ENCODE results near the gene SLC6A6. TPM values are rescaled to one million over a fixed set of nuclear protein-coding genes. Genes with fewer than 3 reads are reported as not detected.

Gene SLC6A6
- total RNA-seq, 2 donors from 2014 or later: 4.9 to 5.7 TPM

DNA sequence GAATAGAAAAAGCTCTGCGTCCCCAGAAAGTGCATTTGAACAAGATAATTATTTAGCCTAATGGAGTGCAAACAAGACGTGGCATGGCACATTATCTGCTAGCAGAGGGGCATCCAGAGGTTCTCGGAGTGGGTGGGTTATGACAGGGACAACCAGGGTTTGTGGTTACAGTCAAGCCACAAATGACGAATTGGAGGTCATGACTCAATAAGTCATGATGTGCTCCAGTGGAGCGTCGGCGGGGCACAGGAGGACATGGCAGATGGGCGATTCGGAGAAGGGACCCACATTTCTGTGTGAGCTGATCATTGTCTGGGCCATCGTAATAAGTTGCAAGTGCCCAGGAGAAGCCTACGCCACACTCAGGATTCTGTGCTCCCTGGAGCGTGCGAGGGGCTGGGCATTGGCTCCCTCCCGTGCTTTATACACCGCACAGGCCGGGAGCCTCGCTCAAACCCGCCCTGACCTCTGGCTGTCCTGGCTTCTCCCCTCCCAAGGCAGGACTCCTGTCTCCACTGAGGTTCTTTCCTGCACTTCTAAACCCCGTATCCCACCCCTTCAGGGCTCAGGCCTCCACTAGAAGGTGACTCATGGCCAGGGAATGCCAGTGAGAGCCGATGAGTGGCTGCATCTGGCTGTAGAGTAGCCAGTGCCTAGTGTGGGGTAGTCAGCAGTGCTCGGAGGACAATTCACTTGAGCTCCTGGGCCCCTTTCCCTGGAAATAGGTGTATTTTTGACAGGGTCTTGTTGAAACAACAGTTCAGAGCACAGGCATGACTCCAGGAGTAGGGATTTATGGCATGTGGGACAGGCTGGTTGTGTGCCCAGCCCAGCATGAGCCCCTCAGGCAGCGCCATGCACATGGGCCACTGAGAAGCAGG is 70.3 kb downstream of the SLC6A6 start:
- Histone ChIP-seq H3K27me3 (no peaks in the 10 kb centered on the region), H3K36me3 (replicated peaks in 1 of 2; ENCODE audit: insufficient read depth in 1 of 2, low read depth in 2 of 2) (no peaks in the 10 kb centered on the region), H3K9me3 (no peaks in the 10 kb centered on the region), H3K4me1 (peaks cover 3% of the 10 kb centered on the region), H3K27ac (no peak overlapping the region), H3K4me3 (no peak overlapping the region)
- ATAC-seq: no peak
- DNase-seq: no peak
- 78 to 82% methylated on average over 21 to 22 of the region's 22 CpGs for WGBS, 2 donors
- TF ChIP-seq, protein P1, sequence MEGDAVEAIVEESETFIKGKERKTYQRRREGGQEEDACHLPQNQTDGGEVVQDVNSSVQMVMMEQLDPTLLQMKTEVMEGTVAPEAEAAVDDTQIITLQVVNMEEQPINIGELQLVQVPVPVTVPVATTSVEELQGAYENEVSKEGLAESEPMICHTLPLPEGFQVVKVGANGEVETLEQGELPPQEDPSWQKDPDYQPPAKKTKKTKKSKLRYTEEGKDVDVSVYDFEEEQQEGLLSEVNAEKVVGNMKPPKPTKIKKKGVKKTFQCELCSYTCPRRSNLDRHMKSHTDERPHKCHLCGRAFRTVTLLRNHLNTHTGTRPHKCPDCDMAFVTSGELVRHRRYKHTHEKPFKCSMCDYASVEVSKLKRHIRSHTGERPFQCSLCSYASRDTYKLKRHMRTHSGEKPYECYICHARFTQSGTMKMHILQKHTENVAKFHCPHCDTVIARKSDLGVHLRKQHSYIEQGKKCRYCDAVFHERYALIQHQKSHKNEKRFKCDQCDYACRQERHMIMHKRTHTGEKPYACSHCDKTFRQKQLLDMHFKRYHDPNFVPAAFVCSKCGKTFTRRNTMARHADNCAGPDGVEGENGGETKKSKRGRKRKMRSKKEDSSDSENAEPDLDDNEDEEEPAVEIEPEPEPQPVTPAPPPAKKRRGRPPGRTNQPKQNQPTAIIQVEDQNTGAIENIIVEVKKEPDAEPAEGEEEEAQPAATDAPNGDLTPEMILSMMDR (IDR thresholded peaks at IDR 0.05): no peak
- no peak for TF ChIP-seq POLR2A (IDR thresholded peaks at IDR 0.05)
- intact Hi-C loops (cut with DNase I): loop anchor here (5.0 kb wide), 1 partner anchor 210 kb away; no protein-coding TSS in a partner anchor

DNA sequence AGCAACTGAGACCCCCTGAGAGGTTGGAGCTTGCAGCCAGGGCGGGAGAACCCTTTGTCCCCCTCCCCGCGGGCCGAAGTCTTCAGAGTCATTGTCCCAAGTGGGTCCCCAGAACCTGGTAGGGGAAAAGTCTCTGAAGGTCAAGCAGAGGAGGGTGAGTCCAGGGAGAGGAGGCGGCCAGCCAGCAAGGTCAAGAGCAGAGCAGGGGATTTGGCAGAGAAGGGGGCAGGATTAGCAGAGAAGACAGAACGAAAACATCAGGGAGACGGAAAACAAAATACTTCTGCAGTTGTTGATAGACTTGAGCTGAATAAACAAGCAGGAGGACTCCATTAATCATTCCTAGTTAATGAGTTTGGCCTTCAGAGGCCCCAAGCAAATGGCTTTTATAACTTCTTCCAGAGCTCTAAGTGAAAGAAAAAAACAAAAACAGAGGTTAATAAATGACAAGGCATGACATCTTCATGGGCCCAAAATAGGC is 71.0 kb downstream of the SLC6A6 start:
- DNase-seq (no peak), ATAC-seq (no peak)
- Histone ChIP-seq H3K27me3 (no peaks in the 10 kb centered on the region), H3K4me3 (no peak overlapping the region), H3K9me3 (no peaks in the 10 kb centered on the region), H3K4me1 (peaks cover 3% of the 10 kb centered on the region), H3K27ac (no peak overlapping the region), H3K36me3 (replicated peaks in 1 of 2; ENCODE audit: insufficient read depth in 1 of 2, low read depth in 2 of 2) (no peaks in the 10 kb centered on the region)
- TF ChIP-seq, protein P1 (IDR thresholded peaks at IDR 0.05): no peak
- no peak for TF ChIP-seq POLR2A (IDR thresholded peaks at IDR 0.05)
- 74 to 80% methylated on average over 5 to 7 of the region's 7 CpGs for WGBS, 2 donors
- intact Hi-C loops (cut with DNase I): loop anchor here (5.0 kb wide), 1 partner anchor 211 kb away; no protein-coding TSS in a partner anchor

DNA sequence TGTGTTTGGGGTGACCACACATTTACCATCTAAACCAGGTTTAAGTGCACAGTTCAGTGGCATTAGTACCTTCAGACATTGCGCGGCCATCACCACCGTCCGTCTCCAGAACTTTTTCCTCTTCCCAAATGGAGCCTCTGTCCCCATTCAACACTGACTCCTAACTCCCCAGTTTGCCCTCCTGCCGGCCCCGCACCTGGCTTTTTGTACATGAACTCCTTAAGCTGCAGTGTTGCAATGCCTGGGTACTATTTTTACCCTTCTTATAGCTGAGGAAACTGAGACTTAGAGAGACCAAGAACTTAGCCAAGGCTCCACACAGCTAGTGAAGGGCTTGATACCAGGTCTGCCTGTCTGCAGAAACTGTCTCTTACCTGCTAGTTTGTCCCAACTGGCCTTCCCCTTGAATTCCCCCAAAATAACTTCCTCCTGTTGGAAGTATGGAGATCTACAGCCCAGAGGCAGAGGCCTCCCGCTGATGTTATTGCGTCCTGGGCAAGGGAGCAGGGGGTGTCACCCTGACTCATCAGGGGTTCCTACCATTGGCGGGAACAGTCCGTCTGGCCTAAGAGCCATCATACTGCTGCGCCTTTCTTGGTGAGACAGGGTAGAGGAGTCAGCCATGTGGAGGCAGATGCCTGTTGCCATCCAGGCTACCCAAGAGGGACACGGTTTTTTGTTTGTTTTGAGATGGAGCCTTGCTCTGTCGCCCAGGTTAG is 72.1 kb downstream of the SLC6A6 start:
- Histone ChIP-seq H3K4me3 (no peak overlapping the region), H3K36me3 (replicated peaks in 1 of 2; ENCODE audit: insufficient read depth in 1 of 2, low read depth in 2 of 2) (no peaks in the 10 kb centered on the region), H3K27me3 (no peaks in the 10 kb centered on the region), H3K4me1 (peaks cover 3% of the 10 kb centered on the region), H3K9me3 (no peaks in the 10 kb centered on the region), H3K27ac (no peak overlapping the region)
- WGBS, 2 donors: 88 to 95% methylated on average over 9 to 13 of the region's 13 CpGs
- ATAC-seq (no peak), DNase-seq (no peak)
- intact Hi-C loops (cut with DNase I): loop anchor here (5.0 kb wide), 1 partner anchor 212 kb away; no protein-coding TSS in a partner anchor
- TF ChIP-seq POLR2A (IDR thresholded peaks at IDR 0.05): no peak
- TF ChIP-seq, protein P1 (IDR thresholded peaks at IDR 0.05): no peak

- Histone ChIP-seq H3K4me1 (peaks cover 3% of the 10 kb centered on the region), H3K27me3 (no peaks in the 10 kb centered on the region), H3K4me3 (no peak overlapping the region), H3K36me3 (replicated peaks in 1 of 2; ENCODE audit: insufficient read depth in 1 of 2, low read depth in 2 of 2) (no peaks in the 10 kb centered on the region), H3K27ac (no peak overlapping the region), H3K9me3 (no peaks in the 10 kb centered on the region)
- ATAC-seq (no peak), DNase-seq (no peak)
- intact Hi-C loops (cut with DNase I): no loop called here
- WGBS, 2 donors: 69 to 75% methylated on average over 7 of the region's 7 CpGs
- no peak for TF ChIP-seq POLR2A (IDR thresholded peaks at IDR 0.05)
- TF ChIP-seq, protein P1 (IDR thresholded peaks at IDR 0.05): no peak
These were observed 73.2 kb downstream of the SLC6A6 start for GRCh38 chr3:14475621-14476020.

All from body of pancreas (tissue), 4 donors.